A673 (cell line): ENCODE data around the gene MASP2.

ENCODE experiments used
- CTCF ChIP-seq: fragments of 300-800, 200-600 bp; sonication (generic); conservative IDR thresholded peaks from 2 replicates; pipeline ENCODE4 v1.5.1; 2017; ENCODE audit warnings: low read depth, mild to moderate bottlenecking, antibody characterized with exemption, low read length, moderate library complexity, mixed read lengths
- EZH2 ChIP-seq: fragments of 200-600 bp; sonication (generic); IDR thresholded peaks from 2 replicates; pipeline ENCODE4 v1.6.1; 2017; ENCODE audit warnings: borderline replicate concordance, low read depth, mild to moderate bottlenecking, mixed read lengths, antibody characterized with exemption, low read length; ENCODE audit not compliant: poor library complexity, severe bottlenecking

GRCh38 chr1:11044849-11045427 is 2.1 kb downstream of the MASP2 start:
- TF ChIP-seq CTCF (no peak), EZH2 (no peak)
